Stimulated activated CD8-positive, alpha-beta memory T cell treated with anti-CD3 and anti-CD28 coated beads, Interleukin-4, amount 100 ng/mL, for 4 hours (primary cell): ENCODE measurements around the gene SKP1.
"Not testable (repeated sequence)": the region's sequence is repeated elsewhere in the genome, so short reads cannot be mapped to it uniquely, and the experiment has no call there.

ENCODE experiments used
- DNase-seq, 2 donors: peaks; one replicate each; pipeline ENCODE4 v3.0.0-alpha.2; 2020; ENCODE audit warnings: low read depth in 2 of 2, low spot score in 1 of 2

Gene SKP1

GRCh38 chr5:134176511-134177368 lies at the start of gene SKP1:
Gene SKP1, minus strand, starts transcription at chr5:134176950. Its CDS starts 2,928 bp downstream, at chr5:134174022.
- DNase-seq: peak; percentile 56 to 61

DNA sequence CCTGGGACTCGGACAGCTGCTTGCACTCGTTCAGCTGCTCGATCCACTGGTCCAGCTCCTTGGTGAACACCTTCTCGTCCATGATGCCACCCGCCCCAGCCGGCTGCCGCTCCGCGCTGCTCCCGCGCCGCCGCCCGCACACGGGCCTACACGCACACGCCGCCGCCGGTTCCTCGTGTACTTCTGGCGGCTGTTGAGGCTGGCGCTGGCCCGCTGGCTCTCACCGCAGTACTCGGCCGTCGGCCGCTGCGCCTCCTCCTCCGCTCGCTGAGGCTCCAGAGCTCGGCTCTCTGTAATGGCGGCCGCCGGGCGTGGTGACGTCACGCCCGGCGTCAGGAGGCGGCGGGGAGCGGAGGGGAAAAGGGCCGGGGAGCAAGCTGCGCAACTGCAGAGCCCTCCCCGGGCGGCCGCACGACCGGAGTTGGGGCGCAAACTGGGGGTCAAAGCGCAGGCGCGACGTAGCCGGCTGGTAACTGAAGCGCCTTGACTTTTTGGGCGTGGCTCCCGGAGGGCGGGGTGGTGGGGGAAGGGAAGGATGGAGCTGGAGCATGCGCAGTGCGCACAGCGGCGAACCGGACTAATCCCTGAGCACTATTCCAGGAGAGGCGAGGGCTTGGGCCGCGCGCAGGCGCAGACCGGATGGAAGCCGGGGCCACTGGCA lies 49.2 kb upstream of the SKP1 start, which contains the start of gene PPP2CA:
Gene PPP2CA, minus strand, starts transcription at position 294 of the 661 bp plus-strand sequence. Its CDS starts 212 bp downstream, at position 82.
- peak; percentile 98 to 99 for DNase-seq

DNA sequence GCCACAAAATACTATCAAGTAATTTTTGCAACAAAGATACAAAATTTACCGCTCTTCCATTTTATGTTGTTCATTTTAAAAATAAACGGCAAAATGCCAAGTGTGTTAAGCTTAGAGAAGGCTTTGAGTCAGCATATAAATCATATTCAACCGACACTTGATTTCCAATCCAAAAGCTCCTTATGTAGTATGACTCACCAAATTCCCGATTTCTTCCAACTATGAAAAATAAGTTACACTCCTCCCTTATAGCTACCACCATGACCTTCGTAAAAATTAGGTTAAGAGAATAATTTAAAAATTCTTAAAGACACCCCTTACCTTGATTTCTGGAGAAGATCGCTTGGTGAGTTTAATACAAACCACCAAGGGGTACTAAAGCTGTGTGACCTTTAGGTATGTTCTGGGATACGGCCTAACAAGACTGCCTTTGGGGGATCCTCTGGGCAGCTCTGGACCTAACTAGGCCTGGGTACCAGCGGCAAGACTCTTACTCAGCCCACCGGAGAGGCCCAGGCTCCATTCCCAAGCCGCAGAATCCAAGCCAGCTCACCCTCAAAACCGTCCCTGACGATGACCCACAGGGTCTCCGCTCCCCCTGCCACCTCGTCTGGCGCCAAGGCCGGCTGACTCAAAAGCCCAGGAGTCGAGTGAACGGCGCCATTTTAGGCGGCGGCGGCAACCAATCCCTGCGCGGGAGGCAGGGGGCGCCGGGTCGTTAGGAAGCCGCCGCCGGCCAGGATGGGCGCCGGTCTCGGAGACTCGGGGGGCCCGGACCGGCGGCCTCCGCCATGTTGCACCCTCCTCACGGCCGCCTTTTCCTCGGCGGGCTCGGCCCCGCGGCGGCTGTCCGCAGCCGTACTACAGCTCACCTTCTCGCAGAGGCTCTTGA lies 48.4 kb upstream of the SKP1 start:
- peak; percentile 19 to 37 for DNase-seq

GRCh38 chr5:134223406-134224248 lies 46.9 kb upstream of the SKP1 start:
- DNase-seq: no peak

DNA sequence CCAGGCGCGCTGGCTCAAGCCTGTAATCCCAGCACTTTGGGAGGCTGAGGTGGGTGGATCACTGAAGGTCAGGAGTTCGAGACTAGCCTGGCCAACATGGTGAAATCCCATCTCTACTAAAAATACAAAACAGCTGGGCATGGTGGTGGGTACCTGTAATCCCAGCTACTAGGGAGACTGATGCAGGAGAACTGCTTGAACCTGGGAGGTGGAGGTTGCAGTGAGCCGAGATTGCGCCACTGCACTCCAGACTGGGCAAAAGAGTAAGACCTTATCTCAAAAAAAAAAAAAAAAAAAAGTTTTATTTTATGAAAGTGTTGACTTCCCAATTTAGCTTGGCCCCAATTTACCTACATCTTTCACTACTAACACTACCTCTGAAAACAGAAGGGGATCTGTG lies 44.9 kb upstream of the SKP1 start:
- DNase-seq: not testable (repeated sequence)

- DNase-seq: no peak
Measured at GRCh38 chr5:134215757-134216156, 39.0 kb upstream of the SKP1 start.

- not testable (repeated sequence) for DNase-seq
Measured at GRCh38 chr5:134211263-134212031, 34.7 kb upstream of the SKP1 start.

- DNase-seq: no peak
Measured at GRCh38 chr5:134209477-134210245, 32.9 kb upstream of the SKP1 start.

- DNase-seq: no peak
Measured at GRCh38 chr5:134207696-134208095, 30.9 kb upstream of the SKP1 start.

DNA sequence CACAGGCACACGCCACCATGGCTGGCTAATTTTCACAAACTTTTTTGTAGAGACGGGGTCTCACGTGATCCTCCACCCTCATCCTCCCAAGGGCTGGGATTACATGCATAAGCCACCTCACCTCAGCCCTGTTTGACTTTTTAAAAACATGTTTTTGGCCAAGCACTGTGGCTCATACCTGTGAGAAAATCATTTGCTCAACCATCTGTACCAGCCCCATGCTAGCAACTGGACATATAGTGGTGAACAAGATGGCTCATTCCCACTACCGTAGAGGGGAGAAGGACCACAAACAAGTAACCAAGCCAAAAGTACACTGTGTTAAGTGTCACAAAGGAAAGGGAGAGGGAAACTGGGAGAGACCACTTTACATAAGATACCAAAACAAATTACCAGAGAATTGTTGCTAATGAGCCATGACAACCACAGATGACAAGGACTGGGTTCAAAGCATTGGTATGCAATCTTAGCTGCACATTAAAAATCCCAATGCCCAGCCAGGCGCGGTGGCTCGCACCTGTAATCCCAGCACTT lies 29.9 kb upstream of the SKP1 start:
- no peak for DNase-seq

DNA sequence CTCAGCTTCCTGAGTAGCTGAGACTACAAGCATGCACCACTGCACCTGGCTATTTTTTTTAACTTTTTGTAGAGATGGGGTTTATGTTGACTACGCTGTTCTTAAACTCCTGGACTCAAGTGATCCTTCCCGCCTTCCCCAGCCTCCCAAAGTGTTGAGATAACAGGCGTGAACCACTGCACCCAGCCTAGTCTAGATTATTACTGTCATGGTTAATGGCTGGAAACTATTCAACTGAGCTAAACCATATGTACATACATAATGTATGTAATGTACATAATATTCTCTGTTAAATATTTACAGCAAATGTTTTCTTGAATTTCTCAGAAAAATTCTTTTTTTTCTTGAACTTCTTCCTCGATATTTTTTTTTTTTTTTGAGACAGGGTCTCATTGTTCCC lies 27.8 kb upstream of the SKP1 start:
- no peak for DNase-seq

- DNase-seq: no peak
Measured at GRCh38 chr5:134203630-134204029, 26.9 kb upstream of the SKP1 start.

DNA sequence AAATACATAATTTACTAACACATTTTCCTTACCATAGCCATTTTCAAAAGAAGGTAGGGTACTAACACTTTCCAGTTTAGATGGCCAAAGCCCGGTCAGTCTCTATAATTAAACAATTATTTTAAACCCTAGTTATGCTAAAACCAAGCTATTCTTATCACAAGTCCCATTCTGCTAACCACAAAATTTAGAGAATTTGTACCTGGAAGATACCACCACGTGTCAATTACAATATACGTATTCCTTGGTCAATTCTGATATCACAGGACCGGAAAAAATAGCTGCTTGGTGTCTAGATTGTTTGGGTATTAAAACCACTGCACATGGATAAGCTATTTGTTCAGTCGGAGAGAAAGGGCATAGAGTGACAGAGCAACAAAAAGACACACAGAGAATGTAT lies 18.9 kb upstream of the SKP1 start:
- no peak for DNase-seq

- no peak for DNase-seq
Measured at GRCh38 chr5:134189031-134189430, 12.3 kb upstream of the SKP1 start.

GRCh38 chr5:134188092-134188491 lies 11.3 kb upstream of the SKP1 start:
- DNase-seq: no peak

DNA sequence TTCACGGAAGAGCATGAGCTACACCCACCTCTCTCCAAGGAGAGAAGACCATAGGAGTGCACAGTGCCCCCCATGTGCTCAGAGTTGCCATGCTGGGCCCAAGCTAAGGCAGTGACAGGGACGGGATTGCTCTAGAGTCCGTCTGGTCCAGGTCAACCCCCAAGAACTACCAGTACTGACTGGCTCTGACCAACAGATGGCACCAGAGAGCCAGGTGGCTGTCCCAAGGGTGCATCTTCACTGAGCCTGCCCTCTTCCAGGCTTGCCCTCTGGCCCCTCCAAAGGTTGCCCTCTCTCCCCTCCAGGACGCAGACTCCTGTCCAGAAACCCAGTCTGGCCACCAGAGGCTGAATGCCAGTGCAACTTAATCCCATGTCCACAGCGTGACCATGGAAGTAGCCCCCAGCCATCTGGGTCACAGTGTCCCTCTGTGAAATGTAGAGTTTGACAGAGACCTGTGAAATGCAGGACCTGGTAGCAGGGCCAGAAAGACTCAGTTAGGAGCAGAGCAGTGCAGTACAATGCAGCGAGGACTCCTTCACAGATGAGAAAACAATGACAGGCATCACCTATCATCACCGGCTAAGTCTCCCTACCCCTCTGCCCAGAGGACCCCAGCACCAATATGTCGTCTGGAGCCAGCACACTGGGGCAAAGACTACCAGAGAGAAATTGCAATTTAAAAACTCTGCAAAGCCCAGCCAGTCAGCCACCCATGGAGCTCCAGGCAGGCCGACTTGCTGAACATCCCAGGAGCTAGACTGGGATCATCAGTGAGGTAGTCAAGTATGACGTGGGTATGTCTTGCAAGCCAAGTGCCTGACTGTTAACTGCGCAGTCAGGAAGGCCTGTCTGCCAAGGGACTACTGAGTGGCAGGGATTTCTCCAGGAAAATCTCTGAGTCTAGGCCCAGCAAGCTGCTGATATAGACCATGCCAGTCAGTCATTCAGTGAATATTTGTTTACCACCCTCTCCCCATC lies 7.7 kb upstream of the SKP1 start:
- peak; percentile 45 to 49 for DNase-seq

DNA sequence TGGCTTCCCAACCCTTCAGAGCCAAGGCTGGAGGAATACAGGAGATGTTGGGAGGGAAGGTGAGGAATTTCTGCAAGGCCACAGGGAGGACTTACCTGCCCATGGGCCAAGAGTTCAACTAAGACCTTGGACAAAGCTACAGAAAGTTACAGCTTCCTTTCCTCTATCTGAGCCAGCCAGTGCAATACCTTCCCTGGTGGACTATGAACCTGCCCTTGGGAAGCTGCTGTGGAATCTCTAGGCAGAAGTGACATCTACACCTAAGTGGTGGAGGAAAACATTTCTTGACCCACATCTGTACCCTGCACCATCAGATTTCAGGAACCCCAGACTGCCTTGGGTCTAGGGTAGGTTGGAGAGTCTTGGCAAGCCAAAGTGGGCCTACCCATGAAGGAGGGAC lies 6.7 kb upstream of the SKP1 start:
- no peak for DNase-seq

DNA sequence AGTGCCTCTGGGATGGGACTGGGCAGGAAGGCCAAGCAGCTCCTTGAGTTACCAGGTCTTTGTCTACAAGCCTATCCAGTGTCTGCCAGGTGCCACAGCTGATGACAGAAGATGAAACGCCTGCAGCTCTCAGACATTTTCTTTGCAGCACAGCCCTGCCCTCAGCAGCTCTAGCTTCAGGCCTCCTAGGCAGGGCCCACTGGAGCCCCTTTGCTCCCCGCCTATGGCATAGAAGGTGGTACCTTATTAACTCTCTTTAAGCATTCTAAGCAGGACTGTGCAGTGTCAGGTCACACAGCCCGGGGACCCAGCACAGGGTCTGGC lies 1.3 kb upstream of the SKP1 start:
- DNase-seq: no peak
